GM23338 (cell line): ENCODE data around the gene COA1.

Source experiments
- CREB1 ChIP-seq: fragments of 250-450 bp; sonication (Bioruptor Pico); IDR thresholded peaks from 2 replicates; pipeline ENCODE4 v1.5.0; 2020; ENCODE audit warnings: low read depth, mild to moderate bottlenecking, moderate library complexity
- EZH2 ChIP-seq: fragments of 200-600 bp; sonication (generic); IDR thresholded peaks from one replicate; pipeline ENCODE4 v1.8.0; 2017; ENCODE audit warnings: antibody characterized with exemption, mild to moderate bottlenecking, low read depth; ENCODE audit not compliant: unreplicated experiment
- EZH2phosphoT487 ChIP-seq: fragments of 200-600 bp; sonication (generic); IDR thresholded peaks from one replicate; pipeline ENCODE4 v1.8.1; 2018; ENCODE audit warnings: antibody characterized with exemption; ENCODE audit not compliant: unreplicated experiment
- JUNB ChIP-seq: IDR thresholded peaks from one replicate; pipeline ENCODE4 v1.6.1; 2016; ENCODE audit warnings: antibody characterized with exemption; ENCODE audit not compliant: unreplicated experiment
- NANOG ChIP-seq: IDR thresholded peaks from 2 replicates; pipeline ENCODE4 v1.6.1; 2016; ENCODE audit warnings: antibody characterized with exemption, borderline replicate concordance
- POLR2AphosphoS5 ChIP-seq: IDR thresholded peaks from 2 replicates; pipeline ENCODE4 v1.6.1; 2016; ENCODE audit warnings: antibody characterized with exemption, low read depth
- ZNF114 ChIP-seq: fragments of 250-450 bp; sonication (Bioruptor Pico); IDR thresholded peaks from 2 replicates; pipeline ENCODE4 v1.5.0; 2020; ENCODE audit warnings: mild to moderate bottlenecking, moderate library complexity
- TF ChIP-seq, protein P1 (sequence below), 2 experiments: fragments of 200-600 bp in 1 of 2; sonication (generic) in 1 of 2; conservative IDR thresholded peaks; 2 replicates each; pipeline versions ENCODE4 v1.5.1 to v1.6.1; 2016 to 2017; ENCODE audit warnings: antibody characterized with exemption in 2 of 2, low read depth in 2 of 2, mild to moderate bottlenecking in 2 of 2, moderate library complexity in 1 of 2
- TF ChIP-seq, protein P2 (sequence below): IDR thresholded peaks from one replicate; pipeline ENCODE4 v1.6.1; 2018; ENCODE audit warnings: antibody characterized with exemption; ENCODE audit not compliant: unreplicated experiment

- TF ChIP-seq POLR2AphosphoS5 (no peak), EZH2phosphoT487 (no peak), CREB1 (CRISPR knock-in tag) (no peak), EZH2 (no peak), NANOG (no peak), JUNB (no peak), ZNF114 (CRISPR knock-in tag) (no peak)
- TF ChIP-seq, protein P1, sequence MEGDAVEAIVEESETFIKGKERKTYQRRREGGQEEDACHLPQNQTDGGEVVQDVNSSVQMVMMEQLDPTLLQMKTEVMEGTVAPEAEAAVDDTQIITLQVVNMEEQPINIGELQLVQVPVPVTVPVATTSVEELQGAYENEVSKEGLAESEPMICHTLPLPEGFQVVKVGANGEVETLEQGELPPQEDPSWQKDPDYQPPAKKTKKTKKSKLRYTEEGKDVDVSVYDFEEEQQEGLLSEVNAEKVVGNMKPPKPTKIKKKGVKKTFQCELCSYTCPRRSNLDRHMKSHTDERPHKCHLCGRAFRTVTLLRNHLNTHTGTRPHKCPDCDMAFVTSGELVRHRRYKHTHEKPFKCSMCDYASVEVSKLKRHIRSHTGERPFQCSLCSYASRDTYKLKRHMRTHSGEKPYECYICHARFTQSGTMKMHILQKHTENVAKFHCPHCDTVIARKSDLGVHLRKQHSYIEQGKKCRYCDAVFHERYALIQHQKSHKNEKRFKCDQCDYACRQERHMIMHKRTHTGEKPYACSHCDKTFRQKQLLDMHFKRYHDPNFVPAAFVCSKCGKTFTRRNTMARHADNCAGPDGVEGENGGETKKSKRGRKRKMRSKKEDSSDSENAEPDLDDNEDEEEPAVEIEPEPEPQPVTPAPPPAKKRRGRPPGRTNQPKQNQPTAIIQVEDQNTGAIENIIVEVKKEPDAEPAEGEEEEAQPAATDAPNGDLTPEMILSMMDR (conservative IDR thresholded peaks at IDR 0.05; ENCODE audit: low read depth in 2 of 2): no peak
- TF ChIP-seq, protein P2, sequence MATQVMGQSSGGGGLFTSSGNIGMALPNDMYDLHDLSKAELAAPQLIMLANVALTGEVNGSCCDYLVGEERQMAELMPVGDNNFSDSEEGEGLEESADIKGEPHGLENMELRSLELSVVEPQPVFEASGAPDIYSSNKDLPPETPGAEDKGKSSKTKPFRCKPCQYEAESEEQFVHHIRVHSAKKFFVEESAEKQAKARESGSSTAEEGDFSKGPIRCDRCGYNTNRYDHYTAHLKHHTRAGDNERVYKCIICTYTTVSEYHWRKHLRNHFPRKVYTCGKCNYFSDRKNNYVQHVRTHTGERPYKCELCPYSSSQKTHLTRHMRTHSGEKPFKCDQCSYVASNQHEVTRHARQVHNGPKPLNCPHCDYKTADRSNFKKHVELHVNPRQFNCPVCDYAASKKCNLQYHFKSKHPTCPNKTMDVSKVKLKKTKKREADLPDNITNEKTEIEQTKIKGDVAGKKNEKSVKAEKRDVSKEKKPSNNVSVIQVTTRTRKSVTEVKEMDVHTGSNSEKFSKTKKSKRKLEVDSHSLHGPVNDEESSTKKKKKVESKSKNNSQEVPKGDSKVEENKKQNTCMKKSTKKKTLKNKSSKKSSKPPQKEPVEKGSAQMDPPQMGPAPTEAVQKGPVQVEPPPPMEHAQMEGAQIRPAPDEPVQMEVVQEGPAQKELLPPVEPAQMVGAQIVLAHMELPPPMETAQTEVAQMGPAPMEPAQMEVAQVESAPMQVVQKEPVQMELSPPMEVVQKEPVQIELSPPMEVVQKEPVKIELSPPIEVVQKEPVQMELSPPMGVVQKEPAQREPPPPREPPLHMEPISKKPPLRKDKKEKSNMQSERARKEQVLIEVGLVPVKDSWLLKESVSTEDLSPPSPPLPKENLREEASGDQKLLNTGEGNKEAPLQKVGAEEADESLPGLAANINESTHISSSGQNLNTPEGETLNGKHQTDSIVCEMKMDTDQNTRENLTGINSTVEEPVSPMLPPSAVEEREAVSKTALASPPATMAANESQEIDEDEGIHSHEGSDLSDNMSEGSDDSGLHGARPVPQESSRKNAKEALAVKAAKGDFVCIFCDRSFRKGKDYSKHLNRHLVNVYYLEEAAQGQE: no peak
These were observed 32.8 kb upstream of the COA1 start for GRCh38 chr7:43761938-43762692.
